ENCODE results near the gene MCL1. TPM values are rescaled to one million over a fixed set of nuclear protein-coding genes. Genes with fewer than 3 reads are reported as not detected.
"Not testable (repeated sequence)": the region's sequence is repeated elsewhere in the genome, so short reads cannot be mapped to it uniquely, and the experiment has no call there.

MCL1 gene
- total RNA-seq, 2 experiments from 2014 or later, result 249 to 261 TPM

- POLR2A ChIA-PET, result interaction anchor here (1.3 to 3.9 kb wide), 2 partner anchors 24 to 32 kb away, joined by 3 to 19 read pairs; partner anchors contain the start of gene MCL1
- H3K4me1 Mint-ChIP-seq (ENCODE audit: low read depth); DNase-seq; H3K4me3 Mint-ChIP-seq; H3K27me3 Mint-ChIP-seq (ENCODE audit: low read depth); ATAC-seq; H3K9me3 Mint-ChIP-seq (ENCODE audit: insufficient read depth); CTCF ChIA-PET; H3K36me3 Mint-ChIP-seq (ENCODE audit: low read depth); H3K27ac Mint-ChIP-seq: not testable (repeated sequence)
These were observed 23.0 kb upstream of the MCL1 start for GRCh38 chr1:150602372-150602771.

GRCh38 chr1:150601540-150601939 is 22.1 kb upstream of the MCL1 start:
- Mint-ChIP-seq H3K27me3 (ENCODE audit: low read depth) (no peaks in the 10 kb centered on the region), H3K4me3 (no peak overlapping the region), H3K36me3 (ENCODE audit: low read depth) (peaks cover 8% of the 10 kb centered on the region), H3K4me1 (ENCODE audit: low read depth) (peaks cover 7% of the 10 kb centered on the region), H3K27ac (no peak overlapping the region), H3K9me3 (ENCODE audit: insufficient read depth) (no peaks in the 10 kb centered on the region)
- ChIA-PET POLR2A (interaction anchor here (3.9 kb wide), 1 partner anchor 23 kb away, joined by 19 read pairs; the partner anchor contains the start of gene MCL1), CTCF (no interaction called here)
- no peak for ATAC-seq
- DNase-seq, result no peak

GRCh38 chr1:150598346-150598745 is 18.9 kb upstream of the MCL1 start:
- H3K27me3 Mint-ChIP-seq (ENCODE audit: low read depth); ATAC-seq; POLR2A ChIA-PET; H3K36me3 Mint-ChIP-seq (ENCODE audit: low read depth); H3K4me3 Mint-ChIP-seq; H3K4me1 Mint-ChIP-seq (ENCODE audit: low read depth); DNase-seq; H3K9me3 Mint-ChIP-seq (ENCODE audit: insufficient read depth); H3K27ac Mint-ChIP-seq: not testable (repeated sequence)
- CTCF ChIA-PET, result interaction anchor here (1.7 to 2.2 kb wide), 2 partner anchors 31 to 39 kb away, joined by 3 to 7 read pairs; partner anchors contain the start of gene ENSA

DNA sequence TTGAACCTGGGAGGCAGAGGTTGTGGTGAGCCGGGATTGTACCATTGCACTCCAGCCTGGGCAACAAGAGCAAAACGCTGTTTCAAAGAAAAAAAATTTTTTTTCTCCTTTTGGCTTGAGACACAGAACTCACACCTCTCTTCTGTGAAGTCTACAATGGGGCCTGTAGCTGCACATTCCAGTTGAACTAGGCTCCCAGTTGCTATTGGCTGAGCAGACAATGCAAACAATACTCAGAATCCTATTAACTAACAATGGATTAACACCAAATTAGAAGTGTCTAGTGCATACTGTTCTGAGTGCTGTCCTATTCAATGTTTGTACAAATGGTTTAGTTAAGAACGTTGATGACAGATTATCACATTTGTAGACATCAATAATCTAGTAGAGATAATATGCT is 17.6 kb upstream of the MCL1 start:
- Mint-ChIP-seq H3K27me3 (ENCODE audit: low read depth) (no peaks in the 10 kb centered on the region), H3K4me3 (no peak overlapping the region), H3K27ac (no peak overlapping the region), H3K9me3 (ENCODE audit: insufficient read depth) (no peaks in the 10 kb centered on the region), H3K4me1 (ENCODE audit: low read depth) (peaks cover 4% of the 10 kb centered on the region), H3K36me3 (ENCODE audit: low read depth) (peaks cover 9% of the 10 kb centered on the region)
- DNase-seq, result no peak
- POLR2A ChIA-PET, result no interaction called here
- CTCF ChIA-PET, result interaction anchor here (1.7 kb wide), 2 partner anchors 22 to 32 kb away, joined by 3 to 4 read pairs; partner anchors contain the start of gene ENSA
- ATAC-seq, result no peak

DNA sequence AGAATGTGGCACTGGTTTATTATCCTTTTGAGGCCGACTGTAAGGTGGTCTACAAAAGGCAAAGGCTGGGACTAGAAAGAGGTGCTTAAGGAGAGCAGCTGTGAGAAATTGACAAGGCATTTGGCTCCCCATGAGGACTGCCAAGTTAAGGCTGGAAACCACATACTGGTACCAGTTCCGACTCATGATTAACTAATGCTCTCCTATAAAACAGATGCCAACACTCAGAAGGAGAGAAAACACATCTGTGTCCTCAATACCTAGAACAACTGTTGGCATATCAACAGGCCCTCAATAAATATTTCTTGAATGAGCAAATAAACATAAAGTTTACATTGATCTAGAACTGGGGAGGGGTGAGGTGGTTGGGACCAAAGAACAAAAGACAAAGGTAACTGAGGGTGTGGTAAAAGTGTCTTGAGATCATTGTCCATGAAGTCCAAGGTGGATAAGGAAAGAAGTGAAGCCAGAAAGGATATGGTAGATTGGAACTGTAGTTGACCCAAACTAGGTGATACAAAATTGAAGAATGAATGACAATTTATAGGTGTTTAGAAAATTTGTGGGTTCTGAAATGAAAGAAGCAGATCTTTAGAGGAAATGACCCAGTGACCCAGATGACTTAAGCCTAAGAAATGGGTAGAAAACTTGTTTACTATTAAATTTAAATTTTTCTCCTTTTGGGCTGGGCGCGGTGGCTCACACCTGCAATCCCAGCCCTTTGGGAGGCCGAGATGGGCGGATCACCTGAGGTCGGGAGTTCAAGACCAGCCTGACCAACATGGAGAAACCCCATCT is 16.9 kb upstream of the MCL1 start:
- H3K9me3 Mint-ChIP-seq (ENCODE audit: insufficient read depth), result no peaks in the 10 kb centered on the region
- DNase-seq (no peak), ATAC-seq (no peak)
- H3K4me1 Mint-ChIP-seq (ENCODE audit: low read depth), result peaks cover 4% of the 10 kb centered on the region
- H3K27me3 Mint-ChIP-seq (ENCODE audit: low read depth), result no peaks in the 10 kb centered on the region
- ChIA-PET POLR2A (no interaction called here), CTCF (interaction anchor here (1.7 kb wide), 1 partner anchor 23 kb away, joined by 4 read pairs; no protein-coding TSS in a partner anchor)
- H3K36me3 Mint-ChIP-seq (ENCODE audit: low read depth), result peaks cover 9% of the 10 kb centered on the region
- no peak overlapping the region for H3K4me3 Mint-ChIP-seq
- no peak overlapping the region for H3K27ac Mint-ChIP-seq

- Mint-ChIP-seq H3K36me3 (ENCODE audit: low read depth) (peaks cover 27% of the 10 kb centered on the region), H3K27me3 (ENCODE audit: low read depth) (no peaks in the 10 kb centered on the region), H3K9me3 (ENCODE audit: insufficient read depth) (no peaks in the 10 kb centered on the region), H3K4me1 (ENCODE audit: low read depth) (peaks cover 20% of the 10 kb centered on the region), H3K4me3 (no peak overlapping the region), H3K27ac (no peak overlapping the region)
- CTCF ChIA-PET, result interaction anchor here (13.3 kb wide), 1 partner anchor 17 kb away, joined by 412 read pairs; no protein-coding TSS in a partner anchor
- DNase-seq (no peak), ATAC-seq (no peak)
- POLR2A ChIA-PET, result interaction anchor here (1.8 to 19.3 kb wide), 2 partner anchors 19 to 47 kb away, joined by 6 to 1108 read pairs; partner anchors contain the start of gene ENSA
These were observed 3.0 kb upstream of the MCL1 start for GRCh38 chr1:150582371-150582770.

DNA sequence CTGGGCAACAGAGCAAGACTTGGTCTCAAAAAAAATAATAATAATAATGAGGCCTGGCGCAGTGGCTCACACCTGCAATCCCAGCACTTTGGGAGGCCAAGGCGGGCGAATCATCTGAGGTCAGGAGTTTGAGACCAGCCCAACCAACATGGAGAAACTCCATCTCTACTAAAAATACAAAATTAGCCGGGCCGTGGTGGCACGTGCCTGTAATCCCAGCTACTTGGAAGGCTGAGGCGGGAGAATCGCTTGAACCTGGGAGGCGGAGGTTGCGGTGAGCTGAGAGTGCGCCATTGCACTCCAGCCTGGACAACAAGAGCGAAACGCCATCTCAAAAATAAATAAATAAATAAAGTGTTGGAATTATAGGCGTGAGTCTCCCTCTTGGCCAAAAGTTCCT is 2.6 kb upstream of the MCL1 start:
- not testable (repeated sequence) for H3K9me3 Mint-ChIP-seq (ENCODE audit: insufficient read depth)

GRCh38 chr1:150581437-150581836 is 2.0 kb upstream of the MCL1 start:
- H3K27me3 Mint-ChIP-seq (ENCODE audit: low read depth), result not testable (repeated sequence)
- POLR2A ChIA-PET, result interaction anchor here (0.8 to 19.3 kb wide), 4 partner anchors 12 to 48 kb away, joined by 3 to 1108 read pairs (median 115); partner anchors contain the start of gene ENSA

More for the DNA sequence above, 2.6 kb upstream of the MCL1 start:
- ATAC-seq; H3K27me3 Mint-ChIP-seq (ENCODE audit: low read depth); H3K4me3 Mint-ChIP-seq; H3K27ac Mint-ChIP-seq; DNase-seq: not testable (repeated sequence)
- Mint-ChIP-seq H3K36me3 (ENCODE audit: low read depth) (peaks cover 31% of the 10 kb centered on the region), H3K4me1 (ENCODE audit: low read depth) (peaks cover 20% of the 10 kb centered on the region)
- POLR2A ChIA-PET, result interaction anchor here (1.8 to 19.3 kb wide), 2 partner anchors 18 to 47 kb away, joined by 6 to 1108 read pairs; partner anchors contain the start of gene ENSA
- CTCF ChIA-PET, result interaction anchor here (13.3 kb wide), 1 partner anchor 17 kb away, joined by 412 read pairs; no protein-coding TSS in a partner anchor

DNA sequence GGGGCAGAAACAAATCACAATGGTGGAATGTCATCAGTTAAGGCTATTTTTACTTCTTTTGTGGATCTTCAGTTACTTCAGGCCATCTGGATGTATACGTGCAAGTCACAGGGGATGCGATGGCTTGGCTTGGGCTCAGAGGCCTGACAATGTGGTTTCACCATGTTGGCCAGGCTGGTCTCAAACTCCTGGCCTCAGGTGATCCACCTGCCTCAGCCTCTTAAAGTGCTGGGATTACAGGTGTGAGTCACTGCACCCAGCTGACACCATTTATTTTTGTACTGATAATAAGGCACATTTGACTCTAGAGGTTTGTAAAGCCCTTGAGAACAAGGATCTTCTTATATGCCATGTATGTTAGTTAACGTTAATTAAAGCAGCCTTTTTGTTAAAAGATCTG is 1.6 kb upstream of the MCL1 start:
- peaks cover 40% of the 10 kb centered on the region for H3K36me3 Mint-ChIP-seq (ENCODE audit: low read depth)

More at GRCh38 chr1:150581437-150581836, 2.0 kb upstream of the MCL1 start:
- H3K27ac Mint-ChIP-seq; H3K4me3 Mint-ChIP-seq; H3K9me3 Mint-ChIP-seq (ENCODE audit: insufficient read depth); DNase-seq; ATAC-seq: not testable (repeated sequence)
- peaks cover 20% of the 10 kb centered on the region for H3K4me1 Mint-ChIP-seq (ENCODE audit: low read depth)
- H3K36me3 Mint-ChIP-seq (ENCODE audit: low read depth), result peaks cover 35% of the 10 kb centered on the region
- CTCF ChIA-PET, result interaction anchor here (2.9 to 13.3 kb wide), 3 partner anchors 17 to 40 kb away, joined by 20 to 412 read pairs (median 21); no protein-coding TSS in a partner anchor

DNA sequence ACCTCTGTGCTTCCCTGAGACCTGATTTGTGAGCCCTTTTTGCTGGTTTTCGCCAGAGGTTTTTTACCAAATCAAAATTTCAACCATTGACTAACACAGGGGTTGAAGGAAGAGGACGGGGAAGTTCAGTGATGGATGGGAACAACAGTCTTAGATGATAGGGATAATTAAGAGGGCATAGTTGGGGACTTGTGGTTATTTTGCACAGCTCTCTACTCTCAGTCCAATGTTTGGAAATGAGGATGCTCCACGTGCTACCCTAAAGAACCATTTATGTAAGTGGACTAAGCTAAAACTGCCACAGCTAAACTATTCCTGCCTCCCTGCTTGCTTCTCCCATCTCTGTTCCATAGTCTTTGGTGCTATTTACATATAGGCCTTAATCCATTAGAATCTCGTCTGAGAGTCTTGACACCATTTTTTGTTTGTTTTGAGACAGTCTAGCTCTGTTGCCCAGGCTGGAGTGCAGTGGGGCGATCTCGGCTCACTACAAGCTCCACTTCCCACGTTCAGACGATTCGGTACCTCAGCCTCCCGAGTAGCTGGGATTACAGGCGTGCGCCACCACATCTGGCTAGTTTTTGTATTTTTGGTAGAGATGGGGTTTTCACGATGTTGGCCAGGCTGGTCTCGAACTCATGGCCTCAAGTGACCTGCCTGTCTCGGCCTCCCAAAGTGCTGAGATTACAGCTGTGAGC is 684 bp upstream of the MCL1 start:
- ChIA-PET CTCF (interaction anchor here (0.7 to 13.3 kb wide), 12 partner anchors 10 to 117 kb away, joined by 3 to 412 read pairs (median 4); partner anchors contain the start of genes ENSA, FALEC and GOLPH3L), POLR2A (interaction anchor here (0.5 to 19.3 kb wide), 17 partner anchors 9 to 426 kb away, joined by 3 to 1108 read pairs (median 12); partner anchors contain the start of genes ANP32E, ENSA, GOLPH3L and MINDY1)
- Mint-ChIP-seq H3K4me3 (peak overlapping the region; percentile 97), H3K27ac (peak overlapping the region; percentile 92), H3K36me3 (ENCODE audit: low read depth) (peaks cover 44% of the 10 kb centered on the region), H3K9me3 (ENCODE audit: insufficient read depth) (no peaks in the 10 kb centered on the region), H3K4me1 (ENCODE audit: low read depth) (peaks cover 30% of the 10 kb centered on the region), H3K27me3 (ENCODE audit: low read depth) (no peaks in the 10 kb centered on the region)
- no peak for ATAC-seq
- no peak for DNase-seq

More for the DNA sequence above, 1.6 kb upstream of the MCL1 start:
- ATAC-seq; DNase-seq; H3K27me3 Mint-ChIP-seq (ENCODE audit: low read depth); H3K9me3 Mint-ChIP-seq (ENCODE audit: insufficient read depth): not testable (repeated sequence)
- Mint-ChIP-seq H3K4me1 (ENCODE audit: low read depth) (peaks cover 24% of the 10 kb centered on the region), H3K27ac (peak overlapping the region; percentile 92), H3K4me3 (peak overlapping the region; percentile 97)
- POLR2A ChIA-PET, result interaction anchor here (0.8 to 19.3 kb wide), 6 partner anchors 8 to 48 kb away, joined by 3 to 1108 read pairs (median 14); partner anchors contain the start of gene ENSA
- CTCF ChIA-PET, result interaction anchor here (2.9 to 13.3 kb wide), 3 partner anchors 16 to 41 kb away, joined by 20 to 412 read pairs (median 21); no protein-coding TSS in a partner anchor

Measured in activated CD8-positive, alpha-beta T cell treated with anti-CD3 and anti-CD28 coated beads, Interleukin-2, amount 10 ng/mL, durations not matched to agents 7 days and 5 days (primary cell).